Osteocyte (in vitro differentiated cells): ENCODE measurements around the gene HOXA3. TPM values are rescaled to one million over a fixed set of nuclear protein-coding genes. Genes with fewer than 3 reads are reported as not detected.

Source experiments
- DNase-seq: peaks from one replicate; pipeline ENCODE4 v3.0.0; 2021; ENCODE audit warnings: mixed read lengths; ENCODE audit not compliant: unreplicated experiment; ENCODE audit errors: extremely low spot score
- H3K27ac Mint-ChIP-seq: one replicate; pipeline ENCODE4 v1.8.0; 2021; ENCODE audit warnings: mild to moderate bottlenecking, mixed read lengths; ENCODE audit not compliant: unreplicated experiment
- H3K27me3 Mint-ChIP-seq: one replicate; pipeline ENCODE4 v1.8.0; 2021; ENCODE audit warnings: mixed read lengths; ENCODE audit not compliant: unreplicated experiment
- H3K36me3 Mint-ChIP-seq: one replicate; pipeline ENCODE4 v1.8.0; 2021; ENCODE audit warnings: mixed read lengths; ENCODE audit not compliant: unreplicated experiment
- H3K4me1 Mint-ChIP-seq: one replicate; pipeline ENCODE4 v1.8.0; 2021; ENCODE audit warnings: mixed read lengths; ENCODE audit not compliant: unreplicated experiment
- H3K4me3 Mint-ChIP-seq: one replicate; pipeline ENCODE4 v1.8.0; 2021; ENCODE audit warnings: mild to moderate bottlenecking, moderate library complexity, mixed read lengths; ENCODE audit not compliant: unreplicated experiment
- H3K9me3 Mint-ChIP-seq: one replicate; pipeline ENCODE4 v1.8.0; 2021; ENCODE audit warnings: mixed read lengths; ENCODE audit not compliant: unreplicated experiment
- CTCF ChIP-seq: fragments of 200-600 bp; sonication (generic); IDR thresholded peaks from 2 replicates; pipeline ENCODE4 v1.5.0; 2021; ENCODE audit warnings: antibody characterized with exemption, mild to moderate bottlenecking, moderate library complexity
- total RNA-seq: library from RNA; stranded (reverse); gene quantifications from 2 replicates; pipeline ENCODE4 v1.2.1, GENCODE V29; 2021

HOXA3 gene
- total RNA-seq, 1 donor from 2014 or later = not detected

GRCh38 chr7:27158436-27159265, 6.3 kb upstream of the HOXA3 start:
- Mint-ChIP-seq H3K4me1 (peaks cover 12% of the 10 kb centered on the region), H3K4me3 (no peak overlapping the region), H3K36me3 (peaks cover 1% of the 10 kb centered on the region), H3K9me3 (peaks cover 7% of the 10 kb centered on the region), H3K27ac (no peak overlapping the region), H3K27me3 (peaks cover 88% of the 10 kb centered on the region)
- DNase-seq = no peak
- TF ChIP-seq CTCF = no peak

- no peak overlapping the region for H3K4me3 Mint-ChIP-seq
- no peak for TF ChIP-seq CTCF
- no peak overlapping the region for H3K27ac Mint-ChIP-seq
- H3K27me3 Mint-ChIP-seq = peaks cover 87% of the 10 kb centered on the region
- peaks cover 1% of the 10 kb centered on the region for H3K36me3 Mint-ChIP-seq
- peaks cover 7% of the 10 kb centered on the region for H3K9me3 Mint-ChIP-seq
- DNase-seq = no peak
- peaks cover 12% of the 10 kb centered on the region for H3K4me1 Mint-ChIP-seq
Observed at GRCh38 chr7:27157702-27158431, 5.5 kb upstream of the HOXA3 start.

DNA sequence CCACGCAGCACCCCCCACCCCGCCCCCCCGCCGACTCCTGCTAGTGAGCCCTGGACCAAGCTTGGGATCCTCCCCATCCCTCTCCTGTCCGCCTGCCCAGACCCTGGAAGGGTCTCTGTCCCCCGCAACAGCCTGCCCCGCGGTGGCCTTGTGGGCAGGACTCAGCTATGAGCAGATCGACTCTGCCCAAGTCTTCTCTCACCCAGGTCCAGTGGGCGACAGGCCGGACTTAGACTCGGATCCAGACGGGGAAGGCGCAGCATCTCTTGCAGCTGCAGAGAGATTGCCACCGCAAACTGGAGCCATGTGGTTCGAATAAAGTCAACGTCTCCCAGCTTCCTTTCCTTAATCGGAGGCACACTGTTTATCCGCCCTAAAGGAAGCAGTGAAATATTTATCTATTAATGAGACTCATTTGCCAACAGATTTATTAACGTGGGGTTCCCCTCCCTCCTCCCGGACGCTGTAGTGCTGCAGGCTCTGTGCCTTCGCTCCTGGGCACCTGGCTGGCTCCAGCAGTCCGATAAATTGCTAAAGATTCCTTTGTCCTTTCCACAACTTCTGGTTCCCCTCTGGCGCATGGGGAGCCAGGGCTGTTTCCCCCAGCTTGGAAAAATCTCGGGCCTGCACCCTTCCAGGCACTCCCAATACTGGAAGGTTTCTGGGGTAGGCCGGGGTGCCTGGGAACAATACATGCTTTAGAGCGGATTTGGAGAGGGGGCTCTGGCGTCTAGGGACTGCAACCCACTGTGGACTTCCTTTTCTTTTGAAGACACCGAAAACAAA, 4.7 kb upstream of the HOXA3 start:
- H3K36me3 Mint-ChIP-seq = peaks cover 1% of the 10 kb centered on the region
- peaks cover 86% of the 10 kb centered on the region for H3K27me3 Mint-ChIP-seq
- H3K4me1 Mint-ChIP-seq = peaks cover 12% of the 10 kb centered on the region
- no peak overlapping the region for H3K4me3 Mint-ChIP-seq
- peaks cover 7% of the 10 kb centered on the region for H3K9me3 Mint-ChIP-seq
- no peak for DNase-seq
- no peak overlapping the region for H3K27ac Mint-ChIP-seq
- TF ChIP-seq CTCF = no peak

DNA sequence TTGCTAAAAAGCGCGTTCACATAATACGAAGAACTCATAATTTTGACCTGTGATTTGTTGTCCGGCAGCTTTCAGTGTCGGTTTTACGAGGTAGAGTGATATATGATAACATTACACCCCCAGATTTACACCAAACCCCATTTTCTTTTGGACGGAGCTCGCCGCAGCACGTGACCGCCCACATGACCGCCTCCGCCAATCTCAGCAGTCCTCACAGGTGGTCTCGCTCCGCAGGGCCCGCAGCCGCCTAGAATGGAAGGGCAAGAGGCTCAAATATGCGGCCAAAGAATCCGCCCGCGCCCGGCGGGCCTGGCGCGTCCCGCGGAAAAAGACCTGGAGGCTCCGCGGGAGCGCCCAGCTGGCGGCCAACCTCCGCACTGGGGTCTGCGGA, 4.1 kb upstream of the HOXA3 start, which contains the start of gene HOXA7:
HOXA7 (minus strand) TSS at position 168 of the 391 bp plus-strand sequence; CDS start at position 38, 130 bp downstream.
- Mint-ChIP-seq H3K4me1 (peaks cover 15% of the 10 kb centered on the region), H3K27ac (no peak within 1 kb of the TSS), H3K27me3 (peaks cover 88% of the 10 kb centered on the region)

More for the DNA sequence above, 4.1 kb upstream of the HOXA3 start, which contains the start of gene HOXA7:
- Mint-ChIP-seq H3K4me3 (no peak within 1 kb of the TSS), H3K36me3 (peaks cover 1% of the 10 kb centered on the region), H3K9me3 (peaks cover 7% of the 10 kb centered on the region)
- no peak for TF ChIP-seq CTCF
- no peak for DNase-seq
